Activated CD8-positive, alpha-beta memory T cell treated with anti-CD3 and anti-CD28 coated beads for 48 hours (primary cell): Measurements from ENCODE around the gene PITRM1.
"Not testable (repeated sequence)": the region's sequence is repeated elsewhere in the genome, so short reads cannot be mapped to it uniquely, and the experiment has no call there.

Source experiments
- DNase-seq, 3 experiments: peaks; one replicate each; pipeline ENCODE4 v3.0.0-alpha.2; 2020; ENCODE audit warnings: low read depth in 2 of 3, low spot score in 2 of 3

Gene PITRM1

GRCh38 chr10:3172446-3173170 lies at the start of gene PITRM1:
Gene PITRM1 (minus strand): TSS chr10:3172782. CDS start chr10:3172772, 10 bp downstream.
- DNase-seq: peak; percentile 91 to 97 (median 96)

- DNase-seq: no peak
Observed at GRCh38 chr10:3222068-3222467, 49.5 kb upstream of the PITRM1 start.

GRCh38 chr10:3221601-3222000 lies 49.0 kb upstream of the PITRM1 start:
- not testable (repeated sequence) for DNase-seq

GRCh38 chr10:3220853-3221252 lies 48.3 kb upstream of the PITRM1 start:
- no peak for DNase-seq

GRCh38 chr10:3219021-3219628 lies 46.5 kb upstream of the PITRM1 start:
- DNase-seq: not testable (repeated sequence)

- no peak for DNase-seq
Observed at GRCh38 chr10:3217853-3218252, 45.3 kb upstream of the PITRM1 start.

GRCh38 chr10:3217301-3217700 lies 44.7 kb upstream of the PITRM1 start:
- DNase-seq: no peak

- DNase-seq: no peak
Observed at GRCh38 chr10:3215153-3215775, 42.7 kb upstream of the PITRM1 start.

- DNase-seq: no peak
Observed at GRCh38 chr10:3213758-3214515, 41.4 kb upstream of the PITRM1 start.

- no peak for DNase-seq
Observed at GRCh38 chr10:3213208-3213607, 40.6 kb upstream of the PITRM1 start.

GRCh38 chr10:3210251-3210877 lies 37.8 kb upstream of the PITRM1 start:
- DNase-seq: no peak

GRCh38 chr10:3208481-3209406 lies 36.2 kb upstream of the PITRM1 start:
- no peak for DNase-seq

GRCh38 chr10:3207351-3207750 lies 34.8 kb upstream of the PITRM1 start:
- DNase-seq: no peak

- no peak for DNase-seq
Observed at GRCh38 chr10:3206511-3207157, 34.1 kb upstream of the PITRM1 start.

- no peak for DNase-seq
Observed at GRCh38 chr10:3203972-3204371, 31.4 kb upstream of the PITRM1 start.

GRCh38 chr10:3203016-3203811 lies 30.6 kb upstream of the PITRM1 start:
- DNase-seq: no peak

GRCh38 chr10:3201796-3202195 lies 29.2 kb upstream of the PITRM1 start:
- DNase-seq: no peak

GRCh38 chr10:3199488-3199887 lies 26.9 kb upstream of the PITRM1 start:
- DNase-seq: no peak

GRCh38 chr10:3198900-3199299 lies 26.3 kb upstream of the PITRM1 start:
- DNase-seq: no peak
